Activated T-helper 1 cell treated with anti-CD3 and anti-CD28 coated beads, Interleukin-12 subunit alpha, Interleukin-12 subunit beta, Interleukin-2, Interleukin-4 antibody, amounts not matched to agents 30 ng/mL and 10 ng/mL and 1 ng/mL, durations not matched to agents 14 hours and 24 hours and 36 hours (primary cell): ENCODE data around the gene EIF4EBP2. TPM values are rescaled to one million over a fixed set of nuclear protein-coding genes. Genes with fewer than 3 reads are reported as not detected.

Experiments
- DNase-seq: peaks from one replicate; pipeline ENCODE4 v3.0.0; 2021; ENCODE audit warnings: low spot score
- H3K27ac Mint-ChIP-seq: one replicate; pipeline ENCODE4 v1.8.0; 2021; ENCODE audit warnings: mild to moderate bottlenecking, mixed read lengths
- H3K27me3 Mint-ChIP-seq: one replicate; pipeline ENCODE4 v1.8.0; 2022; ENCODE audit warnings: mild to moderate bottlenecking, moderate library complexity, mixed read lengths; ENCODE audit not compliant: insufficient read depth
- H3K36me3 Mint-ChIP-seq: one replicate; pipeline ENCODE4 v1.8.0; 2021; ENCODE audit warnings: low read depth, mixed read lengths
- H3K4me1 Mint-ChIP-seq: one replicate; pipeline ENCODE4 v1.8.0; 2021; ENCODE audit warnings: low read depth, mixed read lengths
- H3K4me3 Mint-ChIP-seq: one replicate; pipeline ENCODE4 v1.8.0; 2021; ENCODE audit warnings: mild to moderate bottlenecking, moderate library complexity, mixed read lengths
- H3K9me3 Mint-ChIP-seq: one replicate; pipeline ENCODE4 v1.8.0; 2021; ENCODE audit warnings: mixed read lengths
- intact Hi-C: fragments of 100-400 bp; cut with micrococcal nuclease; formaldehyde crosslinking; loops from one replicate; pipeline ENCODE4 v1.15.1; 2024
- total RNA-seq: library from RNA; stranded (reverse); gene quantifications from 2 replicates; pipeline ENCODE4 v1.2.3, GENCODE V29; 2022

EIF4EBP2 gene
- total RNA-seq: 36.6 and 37.7 TPM in 2 replicates

DNA sequence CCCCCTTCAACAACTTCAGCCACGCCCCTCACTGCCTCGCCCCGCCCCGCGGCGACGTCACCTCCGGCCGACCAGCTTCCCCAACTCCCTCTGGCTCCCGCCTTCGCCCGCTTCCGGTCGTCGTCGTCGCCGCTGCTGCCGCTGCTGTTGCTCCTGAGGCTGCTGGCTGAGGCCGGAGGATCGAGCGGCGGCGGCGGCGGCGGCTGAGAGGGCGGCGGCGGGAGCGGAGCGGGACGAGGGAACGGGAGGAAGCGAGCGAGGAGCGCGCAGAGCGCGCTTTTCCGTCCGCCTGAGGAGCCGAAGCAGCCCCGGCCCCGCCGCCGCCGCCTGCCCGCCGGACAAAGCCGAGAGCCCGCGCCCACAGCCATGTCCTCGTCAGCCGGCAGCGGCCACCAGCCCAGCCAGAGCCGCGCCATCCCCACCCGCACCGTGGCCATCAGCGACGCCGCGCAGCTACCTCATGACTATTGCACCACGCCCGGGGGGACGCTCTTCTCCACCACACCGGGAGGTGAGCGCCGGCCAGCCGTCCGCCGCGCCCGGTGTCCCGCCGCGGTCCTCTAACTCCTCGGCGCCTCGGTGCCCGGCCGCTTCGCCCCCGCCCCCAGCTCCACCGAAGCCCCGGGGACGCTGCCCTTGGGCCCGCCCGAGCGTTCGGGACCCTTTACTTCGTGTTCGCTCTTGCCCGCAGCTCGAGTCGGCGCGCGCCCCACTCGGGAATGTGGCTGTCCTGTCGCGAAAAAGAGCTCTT is at the start of gene EIF4EBP2:
TSS of gene EIF4EBP2 (plus strand) at position 110 of the 751 bp plus-strand sequence. CDS start at position 367, 257 bp downstream.
- intact Hi-C loops: loop anchor here (1.0 to 10.0 kb wide), 7 partner anchors 22 to 1671 kb away; partner anchors contain the start of genes LRRC20, PCBD1, PPA1 and SAR1A
- Mint-ChIP-seq H3K4me1 (peaks cover 40% of the 10 kb centered on the region), H3K27me3 (peaks cover 2% of the 10 kb centered on the region), H3K9me3 (no peaks in the 10 kb centered on the region), H3K4me3 (peak within 1 kb of the TSS; percentile 96), H3K27ac (peak within 1 kb of the TSS; percentile 92), H3K36me3 (peaks cover 18% of the 10 kb centered on the region)
- peak; percentile 99 for DNase-seq

DNA sequence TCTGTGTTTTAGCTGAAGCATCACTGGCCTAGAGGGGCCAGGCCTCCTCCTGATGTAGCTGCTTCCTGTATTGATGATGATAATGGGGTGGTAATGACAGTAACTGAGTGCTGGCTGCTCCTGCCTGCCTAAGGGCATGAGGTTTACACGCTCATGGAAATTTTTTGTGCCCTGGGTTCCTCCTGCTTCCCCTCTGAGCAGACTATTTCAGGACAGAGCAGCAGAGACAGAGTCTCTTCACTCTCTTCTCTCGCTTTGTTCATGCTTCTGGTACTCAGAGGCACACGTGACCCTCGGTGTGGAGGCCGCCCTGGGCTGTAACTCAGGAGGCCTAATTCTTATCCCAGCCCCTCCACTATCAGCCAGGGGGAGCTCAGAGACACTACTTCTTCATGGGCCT is 49.4 kb upstream of the EIF4EBP2 start:
- Mint-ChIP-seq H3K4me3 (no peak overlapping the region), H3K27ac (peak overlapping the region; percentile 23), H3K4me1 (peaks cover 60% of the 10 kb centered on the region), H3K27me3 (peaks cover 3% of the 10 kb centered on the region), H3K9me3 (no peaks in the 10 kb centered on the region), H3K36me3 (peaks cover 2% of the 10 kb centered on the region)
- DNase-seq: no peak
- intact Hi-C loops: loop anchor here (2.0 kb wide), 1 partner anchor 28 kb away; the partner anchor contains the start of gene LRRC20

DNA sequence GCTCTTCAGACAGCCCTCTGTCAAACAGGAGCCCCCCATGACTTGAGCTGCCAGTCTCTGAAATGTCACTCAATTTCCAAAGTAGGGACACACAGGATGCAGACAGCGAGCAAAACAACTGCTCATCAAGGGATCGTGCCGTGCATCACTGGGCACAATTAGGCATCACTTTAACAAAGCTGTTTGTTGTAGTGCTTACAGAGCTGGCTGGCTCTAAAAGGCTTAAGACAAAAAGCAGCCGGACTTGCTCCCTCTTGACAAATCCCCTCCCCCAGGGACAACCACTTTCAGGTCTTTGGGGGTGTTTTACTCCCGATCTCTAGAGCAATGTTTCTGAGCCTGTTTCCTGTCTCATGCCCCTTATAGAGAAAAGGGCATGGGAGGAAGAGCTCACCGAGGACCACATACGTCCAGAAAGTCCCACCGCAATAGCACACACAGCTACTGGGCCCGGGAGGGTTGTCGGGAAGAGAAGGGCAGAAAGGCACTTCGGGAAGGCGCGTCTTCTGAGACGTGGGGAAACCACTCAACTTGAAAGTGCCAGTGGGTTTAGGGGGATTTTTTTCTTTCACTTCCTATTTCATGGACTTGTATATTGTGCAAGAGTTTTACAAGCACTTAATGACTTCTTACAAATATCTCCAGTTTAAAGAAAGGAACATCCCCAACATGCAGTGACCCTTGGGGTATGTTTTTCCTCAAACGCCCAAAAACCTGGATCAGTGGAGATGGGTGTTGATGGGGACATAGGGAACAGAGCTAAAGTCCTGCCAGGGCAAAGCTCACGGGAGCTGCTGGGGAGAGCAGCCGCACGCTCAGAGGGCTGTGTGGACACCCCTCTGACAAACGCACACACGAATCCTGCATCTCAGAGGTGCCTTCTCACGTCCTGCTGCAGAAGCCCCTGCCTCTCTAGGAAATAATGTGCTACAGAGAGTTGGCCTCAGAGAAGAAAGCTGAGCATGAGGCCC is 48.6 kb upstream of the EIF4EBP2 start:
- DNase-seq: peak; percentile 38
- Mint-ChIP-seq H3K27ac (peak overlapping the region; percentile 76), H3K4me3 (peak overlapping the region; percentile 74), H3K36me3 (peaks cover 2% of the 10 kb centered on the region), H3K9me3 (no peaks in the 10 kb centered on the region), H3K27me3 (peaks cover 3% of the 10 kb centered on the region), H3K4me1 (peaks cover 62% of the 10 kb centered on the region)
- intact Hi-C loops: loop anchor here (1.0 to 2.0 kb wide), 3 partner anchors 27 to 123 kb away; partner anchors contain the start of gene LRRC20

DNA sequence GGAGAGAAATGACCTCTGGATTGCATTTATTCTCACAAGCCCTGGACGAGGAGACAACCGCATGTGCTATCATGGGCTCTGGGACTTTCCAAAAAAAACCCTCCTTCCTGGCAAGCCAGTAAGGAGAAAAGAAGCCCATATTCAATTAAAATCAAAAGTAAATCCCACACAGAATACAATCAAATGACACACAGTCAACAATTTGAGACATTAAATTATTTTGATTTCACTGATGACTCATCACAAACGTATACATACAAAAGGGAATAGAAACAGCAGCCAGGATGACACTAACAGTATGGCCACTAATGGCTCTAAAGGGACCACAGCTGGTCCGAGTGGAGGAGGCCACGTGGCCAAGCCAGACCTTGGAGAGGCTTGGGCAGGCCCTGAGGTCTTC is 46.4 kb upstream of the EIF4EBP2 start:
- Mint-ChIP-seq H3K27me3 (no peaks in the 10 kb centered on the region), H3K4me3 (no peak overlapping the region), H3K36me3 (peaks cover 2% of the 10 kb centered on the region), H3K9me3 (no peaks in the 10 kb centered on the region), H3K4me1 (peaks cover 57% of the 10 kb centered on the region), H3K27ac (peak overlapping the region; percentile 21)
- DNase-seq: no peak
- intact Hi-C loops: no loop called here

DNA sequence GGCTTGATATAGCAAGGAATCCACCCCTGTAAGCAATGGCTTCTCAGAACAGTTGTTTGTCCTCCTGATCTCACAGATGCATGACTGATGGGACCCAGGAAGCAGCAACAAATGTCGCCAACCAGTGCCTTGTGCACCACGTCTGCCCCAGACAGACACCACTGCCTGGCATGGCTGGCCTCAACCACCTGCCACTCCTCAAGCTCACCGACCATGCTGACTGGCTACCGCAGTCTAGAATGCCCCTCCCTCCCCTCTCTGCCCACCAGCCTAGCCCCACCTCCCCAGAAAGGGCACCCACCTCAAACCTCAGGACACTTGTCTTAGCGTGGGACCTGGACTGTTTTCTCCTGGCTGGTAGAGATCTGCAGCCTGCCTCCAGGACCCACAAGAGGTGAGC is 45.5 kb upstream of the EIF4EBP2 start:
- intact Hi-C loops: no loop called here
- H3K36me3 Mint-ChIP-seq: peaks cover 2% of the 10 kb centered on the region
- no peak overlapping the region for H3K27ac Mint-ChIP-seq
- H3K4me3 Mint-ChIP-seq: no peak overlapping the region
- no peaks in the 10 kb centered on the region for H3K9me3 Mint-ChIP-seq
- H3K4me1 Mint-ChIP-seq: peaks cover 52% of the 10 kb centered on the region
- no peak for DNase-seq
- no peaks in the 10 kb centered on the region for H3K27me3 Mint-ChIP-seq

GRCh38 chr10:70359017-70359550 is 44.9 kb upstream of the EIF4EBP2 start:
- Mint-ChIP-seq H3K9me3 (no peaks in the 10 kb centered on the region), H3K4me3 (no peak overlapping the region), H3K36me3 (peaks cover 2% of the 10 kb centered on the region), H3K27me3 (no peaks in the 10 kb centered on the region), H3K4me1 (peaks cover 47% of the 10 kb centered on the region), H3K27ac (no peak overlapping the region)
- intact Hi-C loops: no loop called here
- no peak for DNase-seq

GRCh38 chr10:70360215-70360614 is 43.7 kb upstream of the EIF4EBP2 start:
- DNase-seq: no peak
- no peaks in the 10 kb centered on the region for H3K9me3 Mint-ChIP-seq
- intact Hi-C loops: no loop called here
- no peak overlapping the region for H3K27ac Mint-ChIP-seq
- H3K4me1 Mint-ChIP-seq: peaks cover 45% of the 10 kb centered on the region
- no peak overlapping the region for H3K4me3 Mint-ChIP-seq
- no peaks in the 10 kb centered on the region for H3K36me3 Mint-ChIP-seq
- no peaks in the 10 kb centered on the region for H3K27me3 Mint-ChIP-seq

- Mint-ChIP-seq H3K4me1 (peaks cover 28% of the 10 kb centered on the region), H3K36me3 (no peaks in the 10 kb centered on the region), H3K9me3 (no peaks in the 10 kb centered on the region), H3K4me3 (no peak overlapping the region), H3K27ac (no peak overlapping the region), H3K27me3 (no peaks in the 10 kb centered on the region)
- intact Hi-C loops: no loop called here
- DNase-seq: no peak
These were observed 41.6 kb upstream of the EIF4EBP2 start for GRCh38 chr10:70362328-70362727.

DNA sequence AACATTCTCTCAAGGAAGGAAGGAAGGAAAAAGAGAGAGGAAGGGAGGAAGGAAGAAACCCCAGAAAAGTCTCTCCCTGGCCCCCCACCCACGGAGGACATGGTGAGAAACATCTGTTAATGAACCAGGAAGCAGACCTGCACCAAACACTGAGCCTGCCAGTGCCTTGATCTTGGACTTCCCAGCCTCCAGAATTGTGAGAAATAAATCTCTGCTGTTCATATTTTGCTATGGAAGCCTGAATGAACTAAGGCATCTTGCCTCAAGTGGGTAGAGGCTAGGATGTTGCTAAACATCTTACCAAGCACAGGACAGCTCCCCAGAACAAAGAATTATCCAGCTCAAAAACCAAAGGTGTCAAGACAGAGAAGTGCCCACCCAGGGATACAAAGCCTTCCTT is 40.7 kb upstream of the EIF4EBP2 start:
- Mint-ChIP-seq H3K4me3 (no peak overlapping the region), H3K36me3 (no peaks in the 10 kb centered on the region), H3K27ac (no peak overlapping the region), H3K9me3 (no peaks in the 10 kb centered on the region), H3K4me1 (peaks cover 19% of the 10 kb centered on the region), H3K27me3 (no peaks in the 10 kb centered on the region)
- DNase-seq: no peak
- intact Hi-C loops: no loop called here

DNA sequence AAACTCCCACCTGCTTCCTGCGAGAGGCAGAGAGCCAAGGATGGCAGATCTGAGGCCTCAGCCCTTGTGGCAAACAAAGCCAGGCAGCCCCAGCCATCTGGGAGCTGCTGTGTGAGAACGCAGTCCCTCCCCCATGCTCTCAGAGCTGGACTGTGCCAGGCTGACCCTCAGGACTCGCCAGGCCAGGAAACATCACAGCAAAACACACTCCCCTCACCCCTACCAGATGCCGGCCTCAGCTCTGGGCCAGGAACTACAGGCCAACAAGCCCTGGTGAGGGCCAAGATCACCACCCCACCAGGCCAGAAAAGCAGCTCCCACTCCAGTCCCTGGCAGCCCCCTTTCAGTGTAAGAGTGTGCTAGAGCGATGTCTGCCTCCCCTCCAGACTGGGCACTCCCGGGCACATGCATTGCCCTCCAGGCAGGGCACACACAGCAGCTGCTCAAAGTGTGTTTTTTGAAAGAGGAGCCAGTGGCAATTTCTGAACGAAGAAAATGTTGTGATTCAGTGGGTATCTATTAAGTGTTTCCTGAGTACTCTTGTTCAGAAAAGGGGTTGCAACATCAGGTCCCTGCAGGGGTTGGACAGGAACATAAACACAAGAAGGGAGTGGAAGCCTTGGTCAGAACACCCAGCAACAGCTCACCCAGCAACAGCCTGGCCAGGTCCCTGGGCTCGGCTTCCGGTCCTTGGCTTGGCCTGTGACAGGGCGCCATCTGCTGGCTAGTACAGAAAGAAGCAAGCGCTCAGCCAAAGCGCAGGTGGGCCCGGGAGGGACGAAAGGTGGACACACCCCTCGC is 39.8 kb upstream of the EIF4EBP2 start:
- DNase-seq: peak; percentile 81
- no peaks in the 10 kb centered on the region for H3K27me3 Mint-ChIP-seq
- peak overlapping the region; percentile 39 for H3K4me3 Mint-ChIP-seq
- no peak overlapping the region for H3K27ac Mint-ChIP-seq
- H3K36me3 Mint-ChIP-seq: no peaks in the 10 kb centered on the region
- intact Hi-C loops: loop anchor here (1.0 to 2.0 kb wide), 5 partner anchors 91 to 248 kb away; partner anchors contain the start of gene TYSND1
- peaks cover 14% of the 10 kb centered on the region for H3K4me1 Mint-ChIP-seq
- no peaks in the 10 kb centered on the region for H3K9me3 Mint-ChIP-seq

DNA sequence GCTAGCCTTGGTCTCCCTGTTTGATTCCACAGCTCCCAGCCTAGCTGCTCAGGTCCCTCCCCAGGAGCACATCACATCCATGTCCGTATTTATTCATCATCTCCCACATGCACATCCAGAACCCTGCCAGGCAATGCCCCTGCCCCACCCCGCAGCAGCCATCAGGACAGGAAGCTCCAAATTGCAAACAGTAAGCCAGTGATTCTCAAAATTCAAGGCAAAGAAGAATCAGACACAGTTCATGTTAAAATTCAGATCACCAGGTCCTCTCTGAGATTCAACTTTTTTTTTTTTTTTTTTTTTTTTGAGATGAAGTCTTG is 39.2 kb upstream of the EIF4EBP2 start:
- peaks cover 9% of the 10 kb centered on the region for H3K4me1 Mint-ChIP-seq
- no peaks in the 10 kb centered on the region for H3K27me3 Mint-ChIP-seq
- peak overlapping the region; percentile 39 for H3K4me3 Mint-ChIP-seq
- H3K36me3 Mint-ChIP-seq: no peaks in the 10 kb centered on the region
- intact Hi-C loops: loop anchor here (1.0 to 2.0 kb wide), 5 partner anchors 92 to 248 kb away; partner anchors contain the start of gene TYSND1
- no peak for DNase-seq
- no peak overlapping the region for H3K27ac Mint-ChIP-seq
- no peaks in the 10 kb centered on the region for H3K9me3 Mint-ChIP-seq

- Mint-ChIP-seq H3K27me3 (no peaks in the 10 kb centered on the region), H3K4me3 (no peak overlapping the region), H3K9me3 (no peaks in the 10 kb centered on the region), H3K27ac (no peak overlapping the region), H3K36me3 (no peaks in the 10 kb centered on the region), H3K4me1 (peaks cover 8% of the 10 kb centered on the region)
- no peak for DNase-seq
- intact Hi-C loops: no loop called here
These were observed 36.6 kb upstream of the EIF4EBP2 start for GRCh38 chr10:70367195-70367796.
